Activated naive CD8-positive, alpha-beta T cell treated with anti-CD3 and anti-CD28 coated beads, Interleukin-2, amount 10 ng/mL, durations not matched to agents 7 days and 5 days (primary cell): ENCODE data around the gene HSPA12B. TPM values are rescaled to one million over a fixed set of nuclear protein-coding genes. Genes with fewer than 3 reads are reported as not detected.

Experiments
- ATAC-seq: fragments of 150-1000 bp; cut with Tn5 transposase; one replicate; pipeline ENCODE4 v1.10.0; 2021; ENCODE audit warnings: low read depth, moderate library complexity
- POLR2A ChIA-PET: fragments of 350-600 bp; sonication (Branson Sonifier 250); formaldehyde crosslinking; loops from one replicate; lab custom pipeline; 2021; ENCODE audit warnings: antibody characterized with exemption; lab: Charles Lee
- DNase-seq: peaks from one replicate; pipeline ENCODE4 v3.0.0; 2021
- H3K27ac Mint-ChIP-seq: one replicate; pipeline ENCODE4 v1.8.0; 2022; ENCODE audit warnings: mild to moderate bottlenecking, mixed read lengths
- H3K27me3 Mint-ChIP-seq: one replicate; pipeline ENCODE4 v1.8.0; 2022; ENCODE audit warnings: mild to moderate bottlenecking, moderate library complexity, mixed read lengths
- H3K36me3 Mint-ChIP-seq: one replicate; pipeline ENCODE4 v1.8.0; 2021; ENCODE audit warnings: mild to moderate bottlenecking, mixed read lengths
- H3K4me1 Mint-ChIP-seq: one replicate; pipeline ENCODE4 v1.8.0; 2021; ENCODE audit warnings: mixed read lengths
- H3K4me3 Mint-ChIP-seq: one replicate; pipeline ENCODE4 v1.8.0; 2022; ENCODE audit warnings: mild to moderate bottlenecking, moderate library complexity, mixed read lengths
- H3K9me3 Mint-ChIP-seq: one replicate; pipeline ENCODE4 v1.8.0; 2021; ENCODE audit warnings: mixed read lengths
- total RNA-seq, 2 experiments: library from RNA; stranded (reverse); gene quantifications; one replicate each; pipeline ENCODE4 v1.2.3, GENCODE V29; 2021

Gene HSPA12B
- total RNA-seq, 2 experiments from 2014 or later, result not detected

DNA sequence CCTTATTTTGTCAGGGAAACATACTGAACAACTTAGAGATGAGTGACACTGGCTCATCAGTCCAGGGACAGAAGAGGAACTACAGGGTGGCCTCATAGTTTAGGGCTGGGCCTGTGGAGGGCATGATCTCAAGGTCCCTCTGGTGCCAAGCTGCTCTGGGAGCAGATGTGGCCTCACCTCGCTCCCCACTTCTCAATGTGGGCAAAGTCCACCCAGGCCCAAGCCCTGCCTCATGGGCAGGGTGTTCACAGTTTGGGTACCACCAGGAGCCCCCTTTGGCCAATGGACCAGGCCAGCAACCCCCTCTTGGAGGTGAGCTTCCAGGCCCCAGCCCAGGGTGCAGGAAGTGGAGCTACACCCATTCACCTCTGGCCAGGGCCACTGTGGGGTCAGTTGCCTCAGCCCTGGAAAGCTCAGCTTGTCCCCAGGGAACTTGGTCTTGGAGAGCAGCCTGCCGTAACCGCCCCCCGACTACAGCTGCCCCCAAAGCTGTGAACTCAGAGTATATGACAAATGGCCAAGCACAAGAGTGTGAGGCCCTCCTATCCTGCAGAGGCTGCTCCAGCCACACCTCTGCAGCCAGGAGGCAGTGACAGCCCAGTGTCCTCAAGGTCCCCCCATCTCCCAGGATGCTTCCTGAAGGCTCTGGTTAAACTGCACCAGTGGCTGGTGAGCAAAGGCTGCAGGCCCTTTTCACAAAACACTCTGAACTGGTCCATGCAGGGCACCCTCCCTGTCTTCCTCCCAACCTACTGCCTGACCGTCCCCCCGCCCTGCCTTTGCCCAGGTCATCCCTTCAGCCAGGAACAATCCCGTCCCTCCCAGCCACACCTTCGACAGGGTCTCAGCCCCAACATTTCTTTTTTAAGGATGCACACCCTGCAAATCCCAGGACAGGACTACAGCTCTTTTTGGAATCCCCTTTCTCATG is 31.5 kb downstream of the HSPA12B start:
- no peak overlapping the region for H3K27ac Mint-ChIP-seq
- POLR2A ChIA-PET, result no interaction called here
- peaks cover 16% of the 10 kb centered on the region for H3K4me1 Mint-ChIP-seq
- peaks cover 1% of the 10 kb centered on the region for H3K36me3 Mint-ChIP-seq
- H3K9me3 Mint-ChIP-seq, result no peaks in the 10 kb centered on the region
- DNase-seq (no peak), ATAC-seq (no peak)
- no peaks in the 10 kb centered on the region for H3K27me3 Mint-ChIP-seq
- no peak overlapping the region for H3K4me3 Mint-ChIP-seq

- POLR2A ChIA-PET, result no interaction called here
- H3K27me3 Mint-ChIP-seq, result no peaks in the 10 kb centered on the region
- ATAC-seq, result no peak
- H3K27ac Mint-ChIP-seq, result no peak overlapping the region
- H3K4me3 Mint-ChIP-seq, result no peak overlapping the region
- H3K36me3 Mint-ChIP-seq, result peaks cover 1% of the 10 kb centered on the region
- no peak for DNase-seq
- no peaks in the 10 kb centered on the region for H3K9me3 Mint-ChIP-seq
- H3K4me1 Mint-ChIP-seq, result peaks cover 18% of the 10 kb centered on the region
Measured at GRCh38 chr20:3764659-3765058, 32.2 kb downstream of the HSPA12B start.

DNA sequence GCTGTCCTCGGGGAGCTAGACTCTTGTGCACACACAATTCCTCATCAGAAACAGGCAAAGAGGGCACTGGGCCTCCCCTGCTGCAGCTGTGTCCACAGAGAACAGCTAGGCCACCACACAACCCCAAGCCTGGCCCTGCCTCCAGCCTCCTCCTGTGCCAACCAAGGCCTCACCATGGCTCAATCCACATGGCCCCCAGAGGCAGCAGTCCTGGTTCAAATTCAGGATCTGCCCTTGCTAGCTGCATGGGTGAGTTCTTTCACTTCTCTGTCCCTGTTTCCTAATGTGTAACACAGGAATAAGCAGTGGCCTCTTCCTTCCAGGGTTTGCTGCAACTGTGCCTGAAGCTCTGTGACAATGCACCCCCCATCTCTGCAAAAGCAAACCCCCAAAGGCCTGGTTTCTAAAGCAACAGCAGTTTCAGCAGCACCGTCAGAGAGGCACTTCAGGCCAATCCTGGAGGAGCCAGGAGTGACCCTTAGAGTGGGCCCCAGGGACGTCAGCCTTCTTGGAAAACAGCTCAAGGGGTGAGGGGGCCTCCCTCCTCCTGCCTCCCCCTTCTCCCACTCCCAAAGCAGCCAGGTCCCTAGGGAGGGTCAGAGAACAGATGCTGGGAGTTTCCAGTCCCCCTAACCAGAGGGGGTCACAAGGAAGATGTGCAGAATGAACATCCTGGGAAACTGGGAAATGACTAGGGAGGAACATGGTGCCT is 32.8 kb downstream of the HSPA12B start:
- ATAC-seq, result no peak
- Mint-ChIP-seq H3K27me3 (no peaks in the 10 kb centered on the region), H3K27ac (peak overlapping the region; percentile 21), H3K4me3 (no peak overlapping the region), H3K9me3 (no peaks in the 10 kb centered on the region), H3K4me1 (peaks cover 18% of the 10 kb centered on the region), H3K36me3 (peaks cover 1% of the 10 kb centered on the region)
- POLR2A ChIA-PET, result interaction anchor here (0.6 to 3.8 kb wide), 3 partner anchors 14 to 960 kb away, joined by 3 to 28 read pairs (median 4); partner anchors contain the start of gene CENPB
- no peak for DNase-seq

DNA sequence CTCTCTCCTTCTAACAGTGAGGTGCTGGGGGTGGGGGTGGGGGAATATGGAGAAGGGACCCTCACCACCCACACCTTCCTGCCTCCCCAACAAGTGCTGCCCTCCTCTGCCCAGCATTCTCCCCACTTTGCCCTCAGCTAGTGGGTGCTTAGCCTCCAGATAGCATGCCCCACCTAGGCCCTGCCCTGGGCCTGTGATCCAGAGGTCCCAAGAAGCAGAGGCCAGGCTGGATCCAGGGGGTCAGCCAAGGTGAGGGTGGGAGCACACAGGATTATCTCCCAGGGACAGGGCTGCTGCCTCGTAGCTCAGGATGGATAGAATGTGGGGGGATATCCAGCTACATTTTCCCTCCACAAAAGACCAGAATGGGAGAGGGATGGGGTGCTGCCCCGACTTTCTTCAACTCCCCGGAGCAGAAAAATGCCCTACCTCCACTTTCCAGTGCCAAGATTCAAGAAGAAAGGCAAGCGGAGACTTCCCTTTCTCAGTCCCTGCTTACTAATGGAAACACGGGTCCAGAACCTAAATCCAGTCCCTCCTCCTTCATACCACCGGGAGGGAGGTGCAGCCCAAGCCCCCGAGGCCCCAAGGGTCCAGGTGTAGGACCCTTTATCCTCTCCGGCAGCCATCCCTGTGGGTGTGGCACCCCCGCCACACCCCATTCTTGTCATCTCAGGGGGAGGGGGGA is 34.1 kb downstream of the HSPA12B start:
- Mint-ChIP-seq H3K36me3 (peaks cover 1% of the 10 kb centered on the region), H3K4me1 (peaks cover 18% of the 10 kb centered on the region), H3K27ac (no peak overlapping the region), H3K4me3 (peak overlapping the region; percentile 91), H3K27me3 (peaks cover 1% of the 10 kb centered on the region), H3K9me3 (no peaks in the 10 kb centered on the region)
- POLR2A ChIA-PET, result interaction anchor here (0.7 to 3.8 kb wide), 6 partner anchors 13 to 950 kb away, joined by 3 to 28 read pairs (median 6); partner anchors contain the start of genes AP5S1, CDC25B and CENPB
- ATAC-seq (no peak), DNase-seq (no peak)

DNA sequence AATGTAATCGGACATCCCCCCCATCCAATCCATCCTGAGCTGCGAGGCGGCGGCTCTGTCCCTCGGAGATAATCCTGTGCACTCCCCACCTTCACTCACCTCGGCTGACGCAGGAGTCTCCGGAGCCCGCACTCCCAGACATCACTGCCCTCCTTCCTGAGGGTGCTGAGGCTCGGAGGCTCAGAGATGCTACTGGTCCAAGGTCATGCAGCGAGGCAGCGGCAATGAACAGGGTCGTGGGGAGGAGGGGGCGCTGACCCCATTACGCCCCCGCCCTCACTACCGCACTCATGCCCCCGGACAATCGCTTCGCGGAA is 34.6 kb downstream of the HSPA12B start:
- Mint-ChIP-seq H3K9me3 (no peaks in the 10 kb centered on the region), H3K4me3 (peak overlapping the region; percentile 91), H3K4me1 (peaks cover 17% of the 10 kb centered on the region), H3K27ac (peak overlapping the region; percentile 68), H3K36me3 (peaks cover 1% of the 10 kb centered on the region), H3K27me3 (peaks cover 6% of the 10 kb centered on the region)
- ATAC-seq, result no peak
- POLR2A ChIA-PET, result interaction anchor here (0.9 to 3.8 kb wide), 8 partner anchors 10 to 53 kb away, joined by 3 to 28 read pairs (median 8); partner anchors contain the start of genes AP5S1, CDC25B and CENPB
- DNase-seq, result no peak

- Mint-ChIP-seq H3K4me3 (peak within 1 kb of the TSS; percentile 91), H3K9me3 (no peaks in the 10 kb centered on the region), H3K36me3 (peaks cover 1% of the 10 kb centered on the region), H3K27me3 (peaks cover 11% of the 10 kb centered on the region), H3K27ac (peak within 1 kb of the TSS; percentile 93), H3K4me1 (peaks cover 17% of the 10 kb centered on the region)
- peak; percentile 98 for DNase-seq
- peak; percentile 96 for ATAC-seq
- POLR2A ChIA-PET, result interaction anchor here (0.9 to 3.8 kb wide), 10 partner anchors 9 to 53 kb away, joined by 3 to 53 read pairs (median 8); partner anchors contain the start of genes AP5S1, CDC25B, CENPB and SPEF1
Measured at GRCh38 chr20:3767427-3768341, 35.2 kb downstream of the HSPA12B start, which contains the start of gene ADISSP. ADISSP (minus strand) TSS chr20:3767753; CDS start chr20:3760100, 7,653 bp downstream.

DNA sequence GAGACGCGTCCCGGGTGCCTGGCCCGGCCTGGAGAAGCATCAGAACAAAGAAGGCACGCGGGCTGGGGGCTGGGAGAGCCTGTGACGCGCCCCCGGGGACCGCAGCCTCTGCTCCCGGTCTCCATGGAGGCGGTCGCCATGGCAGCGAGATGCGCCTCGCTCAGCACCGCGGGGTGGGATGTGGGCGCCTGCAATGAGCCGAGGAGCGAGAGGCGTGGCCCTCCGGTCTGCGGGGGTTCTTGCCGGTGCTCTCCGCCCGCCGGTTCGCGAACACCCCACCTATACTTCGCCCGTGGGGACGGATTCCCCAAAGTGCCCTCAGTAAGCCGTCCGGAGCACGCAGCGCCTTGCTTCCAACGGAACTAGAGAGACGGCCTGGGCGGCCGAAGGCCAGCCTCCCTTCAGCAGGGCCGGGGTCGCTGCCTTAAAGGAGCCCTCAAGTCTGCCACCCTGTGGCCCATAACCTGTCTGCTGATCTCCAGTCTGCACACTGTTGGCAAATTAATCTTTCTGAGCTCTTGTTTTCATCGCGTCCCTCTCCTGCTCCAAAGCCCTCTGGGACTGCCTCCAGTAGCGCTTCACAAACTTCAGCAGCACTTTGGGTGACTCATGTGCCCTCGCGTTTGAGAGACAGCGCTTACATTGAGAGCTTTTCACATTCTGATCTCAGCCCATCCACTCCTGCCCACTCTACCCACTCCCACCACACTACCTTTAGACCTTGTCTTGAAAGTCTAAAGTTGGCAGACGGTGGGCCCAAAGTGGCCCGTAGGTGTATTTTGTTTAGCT is 36.1 kb downstream of the HSPA12B start:
- peaks cover 11% of the 10 kb centered on the region for H3K27me3 Mint-ChIP-seq
- H3K36me3 Mint-ChIP-seq, result peaks cover 1% of the 10 kb centered on the region
- DNase-seq (peak; percentile 86), ATAC-seq (peak; percentile 40)
- H3K4me1 Mint-ChIP-seq, result peaks cover 17% of the 10 kb centered on the region
- no peaks in the 10 kb centered on the region for H3K9me3 Mint-ChIP-seq
- H3K27ac Mint-ChIP-seq, result peak overlapping the region; percentile 93
- peak overlapping the region; percentile 91 for H3K4me3 Mint-ChIP-seq
- POLR2A ChIA-PET, result interaction anchor here (0.6 to 3.8 kb wide), 12 partner anchors 9 to 316 kb away, joined by 4 to 53 read pairs (median 7); partner anchors contain the start of genes AP5S1, CDC25B, CENPB and SPEF1

DNA sequence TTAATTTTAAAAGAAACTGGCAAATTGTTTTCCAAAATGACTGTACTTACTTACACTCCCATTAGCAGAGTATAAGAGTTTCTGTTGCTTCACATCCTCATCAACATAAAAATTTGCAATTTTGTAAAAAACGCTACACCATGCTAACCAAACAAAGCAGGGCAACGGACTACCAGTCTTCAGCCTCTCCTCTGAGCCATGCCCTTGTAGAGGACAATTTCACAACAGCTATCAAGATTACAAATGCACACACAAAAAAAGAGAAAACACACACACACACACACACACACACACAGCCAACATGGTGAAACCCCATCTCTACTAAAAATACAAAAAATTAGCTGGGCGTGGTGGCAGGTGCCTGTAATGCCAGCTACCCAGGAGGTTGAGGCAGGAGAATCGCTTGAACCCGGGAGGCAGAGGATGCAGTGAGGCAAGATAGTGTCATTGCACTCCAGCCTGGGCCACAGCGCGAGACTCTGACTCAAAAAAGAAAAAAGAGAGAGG is 39.1 kb downstream of the HSPA12B start:
- DNase-seq, result no peak
- Mint-ChIP-seq H3K36me3 (no peaks in the 10 kb centered on the region), H3K27ac (no peak overlapping the region), H3K4me1 (peaks cover 11% of the 10 kb centered on the region), H3K27me3 (peaks cover 15% of the 10 kb centered on the region), H3K9me3 (no peaks in the 10 kb centered on the region), H3K4me3 (no peak overlapping the region)
- no peak for ATAC-seq
- POLR2A ChIA-PET, result interaction anchor here (0.6 kb wide), 1 partner anchor 341 kb away, joined by 3 read pairs; no protein-coding TSS in a partner anchor

DNA sequence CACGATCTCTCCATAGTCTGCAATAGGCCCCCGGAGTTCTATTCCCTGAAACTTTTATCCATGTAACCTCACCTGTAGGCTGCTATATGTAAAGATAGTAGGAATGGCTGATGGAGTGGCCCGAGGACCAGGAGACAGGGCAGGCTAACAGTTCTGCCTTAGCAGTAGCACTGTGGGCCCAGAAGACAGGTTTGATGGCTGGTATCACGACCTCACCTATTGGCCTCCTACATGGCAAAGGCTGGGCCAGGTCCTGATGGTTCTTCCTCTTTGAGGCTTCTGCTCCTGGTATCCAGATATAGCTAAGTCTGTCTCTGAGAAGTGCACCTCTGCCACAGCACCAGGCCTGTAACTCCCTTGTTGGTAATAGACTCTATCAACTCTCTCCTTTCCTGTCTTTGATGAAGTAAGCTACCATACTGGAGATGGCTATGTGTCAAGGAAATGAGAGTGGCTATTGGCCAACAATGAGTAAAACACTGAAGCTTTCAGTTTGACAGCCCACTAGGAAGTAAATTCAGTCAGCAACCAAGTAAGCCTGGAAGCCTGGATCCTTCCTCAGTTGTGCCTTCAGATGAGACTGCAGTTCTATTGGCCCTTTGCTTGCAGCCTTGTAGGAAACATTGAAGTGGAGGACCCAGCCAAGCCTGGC is 43.1 kb downstream of the HSPA12B start:
- no peak for DNase-seq
- H3K27ac Mint-ChIP-seq, result no peak overlapping the region
- no peaks in the 10 kb centered on the region for H3K36me3 Mint-ChIP-seq
- H3K4me1 Mint-ChIP-seq, result peaks cover 11% of the 10 kb centered on the region
- peaks cover 38% of the 10 kb centered on the region for H3K27me3 Mint-ChIP-seq
- no peak overlapping the region for H3K4me3 Mint-ChIP-seq
- no peaks in the 10 kb centered on the region for H3K9me3 Mint-ChIP-seq
- ATAC-seq, result no peak
- POLR2A ChIA-PET, result interaction anchor here (1.0 to 9.0 kb wide), 2 partner anchors 7 to 11 kb away, joined by 3 to 53 read pairs; partner anchors contain the start of genes ADISSP and CENPB

DNA sequence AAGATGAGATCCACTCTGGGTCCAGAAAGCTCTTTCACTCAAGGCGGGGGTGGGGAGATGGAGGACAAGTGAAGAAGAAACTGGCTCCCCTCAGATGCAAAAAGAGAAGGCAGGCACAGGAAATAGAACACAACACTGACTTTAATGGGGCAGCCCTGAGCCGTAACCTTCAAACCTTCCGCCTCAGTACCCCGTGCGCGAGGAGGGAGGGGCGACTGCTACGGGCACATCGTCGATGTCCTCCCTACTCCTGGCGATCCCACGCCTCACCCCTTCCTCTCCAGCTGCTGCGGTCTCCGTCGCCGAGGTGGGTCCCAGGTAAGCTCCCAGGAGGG is 44.9 kb downstream of the HSPA12B start:
- POLR2A ChIA-PET, result interaction anchor here (0.9 to 9.0 kb wide), 3 partner anchors 9 to 44 kb away, joined by 3 to 53 read pairs (median 6); partner anchors contain the start of genes ADISSP and CENPB
- Mint-ChIP-seq H3K27ac (no peak overlapping the region), H3K4me1 (peaks cover 22% of the 10 kb centered on the region), H3K36me3 (no peaks in the 10 kb centered on the region), H3K27me3 (peaks cover 31% of the 10 kb centered on the region), H3K4me3 (peak overlapping the region; percentile 76), H3K9me3 (no peaks in the 10 kb centered on the region)
- ATAC-seq (peak; percentile 48), DNase-seq (no peak)
